ENCODE data around the gene ZNF22. TPM values are rescaled to one million over a fixed set of nuclear protein-coding genes. Genes with fewer than 3 reads are reported as not detected.

The ZNF22 gene
- total RNA-seq, 1 experiment from 2014 or later, result 36.9 TPM

DNA sequence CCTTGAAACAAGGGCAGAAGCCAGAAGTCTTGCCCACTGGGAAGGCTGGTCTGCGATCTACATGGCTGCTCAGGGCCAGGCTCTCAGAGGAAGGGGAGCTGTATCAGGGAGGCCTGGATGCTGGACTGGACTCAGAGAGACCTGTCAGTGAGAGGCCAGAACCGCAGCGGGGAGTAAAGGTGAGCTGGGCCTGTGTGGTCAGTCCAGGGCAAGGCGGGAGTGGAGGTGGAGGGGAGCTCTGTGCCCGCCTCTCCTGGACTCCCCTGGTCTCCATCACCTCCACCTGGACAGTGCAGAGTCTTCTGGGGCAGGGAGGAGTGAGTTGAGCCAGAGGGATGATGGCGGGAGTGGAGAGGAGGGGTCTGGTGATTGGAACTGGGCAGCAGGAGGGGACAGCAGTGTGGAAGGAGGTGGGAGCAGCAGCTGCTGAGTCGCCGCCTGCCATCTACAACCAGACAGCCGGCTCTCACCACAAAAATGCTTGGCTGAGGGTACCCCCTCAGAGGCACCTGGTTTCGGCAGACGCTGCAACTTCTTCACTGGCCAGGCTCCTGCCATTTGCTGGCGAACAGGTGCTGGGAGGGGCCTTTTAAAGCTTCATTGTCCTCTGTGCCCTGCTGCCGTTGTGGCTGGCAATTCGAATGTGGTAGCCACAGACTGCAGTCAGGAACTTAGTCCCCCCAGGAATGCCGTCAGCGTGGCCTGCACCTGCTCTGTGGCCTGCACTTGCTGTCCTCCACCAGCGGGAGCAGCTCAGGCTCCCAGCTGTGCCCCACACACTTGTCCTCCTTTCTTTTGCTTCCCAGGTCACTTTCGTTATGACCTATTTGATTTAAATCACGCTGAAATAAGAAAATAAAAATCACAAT lies 37.6 kb upstream of the ZNF22 start:
- Histone ChIP-seq H2AK5ac (ENCODE audit: insufficient read length, low read length) (no peak overlapping the region), H2AFZ (ENCODE audit: low read length) (no peak overlapping the region), H3K9me3 (ENCODE audit: control insufficient read depth, low read depth, low read length) (no peaks in the 10 kb centered on the region), H3K27me3 (ENCODE audit: insufficient read depth, low read length) (no peaks in the 10 kb centered on the region), H3K4me1 (ENCODE audit: insufficient read depth, low read length) (peaks cover 25% of the 10 kb centered on the region), H4K20me1 (ENCODE audit: control insufficient read depth, insufficient read depth, insufficient read length) (no peaks in the 10 kb centered on the region), H2BK20ac (ENCODE audit: low read depth, low read length, poor library complexity, severe bottlenecking) (no peak overlapping the region), H3T11ph (ENCODE audit: low read length) (no peak overlapping the region), H3K14ac (ENCODE audit: insufficient read depth, low read length) (no peak overlapping the region), H3K56ac (ENCODE audit: insufficient read length, low read depth, low read length) (no peak overlapping the region), H3K23me2 (ENCODE audit: insufficient read length, low read depth, low read length, poor library complexity, severe bottlenecking) (peaks cover 11% of the 10 kb centered on the region), H4K8ac (replicated peaks; ENCODE audit: insufficient read length, low read depth, low read length) (no peak overlapping the region), H2BK5ac (ENCODE audit: insufficient read length, low read length) (no peak overlapping the region), H3K4ac (ENCODE audit: low read depth, low read length) (no peak overlapping the region), H3K79me2 (ENCODE audit: insufficient read depth, low read length) (no peaks in the 10 kb centered on the region), H2BK15ac (ENCODE audit: low read depth, low read length) (no peak overlapping the region), H2BK120ac (ENCODE audit: low read depth, low read length, poor library complexity, severe bottlenecking) (no peak overlapping the region), H4K5ac (ENCODE audit: insufficient read length, low read depth, low read length) (no peak overlapping the region), H3K79me1 (ENCODE audit: insufficient read depth, low read depth, low read length, poor library complexity, severe bottlenecking) (no peaks in the 10 kb centered on the region), H2BK12ac (ENCODE audit: insufficient read length, low read depth, low read length) (no peak overlapping the region), H3K27ac (ENCODE audit: insufficient read length, low read depth, low read length) (no peak overlapping the region), H3K9ac (ENCODE audit: extremely low read depth, insufficient read length, low read length) (no peak overlapping the region), H3K18ac (ENCODE audit: insufficient read length, low read depth, low read length) (peak overlapping the region; percentile 21), H4K91ac (ENCODE audit: insufficient read length, low read depth, low read length) (no peak overlapping the region), H3K23ac (ENCODE audit: insufficient read length, low read depth, low read length) (no peak overlapping the region), H3K4me2 (ENCODE audit: insufficient read depth, insufficient read length, low read length) (no peak overlapping the region)
- Mint-ChIP-seq H3K9me3 (no peaks in the 10 kb centered on the region; a peak in 1 of 5 replicates), H3K4me1 (peaks cover 80% of the 10 kb centered on the region in 2 experiments), H3K36me3 (ENCODE audit: insufficient read depth in 1 of 3, low read depth in 3 of 3) (peaks cover 0 to 2% (median 0%) of the 10 kb centered on the region in 3 experiments; a peak in 1 of 7 replicates), H3K27ac (peak overlapping the region in 2 of 3 experiments; percentile 27 to 87; a peak in 4 of 7 replicates), H3K4me3 (no peak overlapping the region), H3K27me3 (ENCODE audit: low read depth) (peaks cover 13% of the 10 kb centered on the region)
- peak; percentile 70 for DNase-seq
- no CpG with 5 or more reads among the region's 19 CpGs for WGBS (ENCODE audit: extremely low coverage, insufficient read length, low lambda C conversion rate)
- TF ChIP-seq, protein P1, sequence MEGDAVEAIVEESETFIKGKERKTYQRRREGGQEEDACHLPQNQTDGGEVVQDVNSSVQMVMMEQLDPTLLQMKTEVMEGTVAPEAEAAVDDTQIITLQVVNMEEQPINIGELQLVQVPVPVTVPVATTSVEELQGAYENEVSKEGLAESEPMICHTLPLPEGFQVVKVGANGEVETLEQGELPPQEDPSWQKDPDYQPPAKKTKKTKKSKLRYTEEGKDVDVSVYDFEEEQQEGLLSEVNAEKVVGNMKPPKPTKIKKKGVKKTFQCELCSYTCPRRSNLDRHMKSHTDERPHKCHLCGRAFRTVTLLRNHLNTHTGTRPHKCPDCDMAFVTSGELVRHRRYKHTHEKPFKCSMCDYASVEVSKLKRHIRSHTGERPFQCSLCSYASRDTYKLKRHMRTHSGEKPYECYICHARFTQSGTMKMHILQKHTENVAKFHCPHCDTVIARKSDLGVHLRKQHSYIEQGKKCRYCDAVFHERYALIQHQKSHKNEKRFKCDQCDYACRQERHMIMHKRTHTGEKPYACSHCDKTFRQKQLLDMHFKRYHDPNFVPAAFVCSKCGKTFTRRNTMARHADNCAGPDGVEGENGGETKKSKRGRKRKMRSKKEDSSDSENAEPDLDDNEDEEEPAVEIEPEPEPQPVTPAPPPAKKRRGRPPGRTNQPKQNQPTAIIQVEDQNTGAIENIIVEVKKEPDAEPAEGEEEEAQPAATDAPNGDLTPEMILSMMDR (conservative IDR thresholded peaks at IDR 0.05), result peak; percentile 49

Data from H9 (cell line).